Lower leg skin (tissue), 4 donors: ENCODE data around the gene HAVCR1. TPM values are rescaled to one million over a fixed set of nuclear protein-coding genes. Genes with fewer than 3 reads are reported as not detected.
"Not testable (repeated sequence)": the region's sequence is repeated elsewhere in the genome, so short reads cannot be mapped to it uniquely, and the experiment has no call there.

Experiments
- DNase-seq, 2 donors: peaks; one replicate each; pipeline ENCODE4 v3.0.0-alpha.2; 2019; ENCODE audit warnings: low spot score in 2 of 2
- H3K4me3 ChIP-seq: fragments of 200-600 bp; sonication (generic); 2 replicates; pipeline ENCODE4 v1.5.1; 2017; ENCODE audit warnings: mild to moderate bottlenecking, low read depth; ENCODE audit not compliant: poor library complexity, severe bottlenecking
- POLR2A ChIP-seq, 2 donors: fragments of 450-650 bp; IDR thresholded peaks; one replicate each; pipeline ENCODE4 v1.6.1; 2016 to 2017; ENCODE audit warnings: antibody characterized with exemption in 2 of 2, mild to moderate bottlenecking in 1 of 2, moderate library complexity in 1 of 2
- WGBS, 2 donors: methylation state at CpG; one replicate each; pipeline ENCODE4 v1.1.5; 2018; 5-methylcytosine and 5-hydroxymethylcytosine counted together
- intact Hi-C: fragments of 100-400 bp; cut with DNase I; formaldehyde crosslinking; loops from one replicate; pipeline ENCODE4 v1.15.0; 2023; ENCODE audit warnings: low total_unique reads
- total RNA-seq, 4 donors: library from RNA; depleted of rRNA; stranded (reverse); fragments of >200 nt; gene quantifications; one replicate each; pipeline ENCODE4 v1.1.0, GENCODE V29; 2016
- TF ChIP-seq, protein P1 (sequence below), 3 donors: fragments of 450-650 bp; IDR thresholded peaks; one replicate each; pipeline ENCODE4 v1.5.1; 2016; ENCODE audit warnings: antibody characterized with exemption in 3 of 3, mild to moderate bottlenecking in 3 of 3, moderate library complexity in 2 of 3

Gene HAVCR1
- total RNA-seq, 4 donors from 2014 or later: not detected

DNA sequence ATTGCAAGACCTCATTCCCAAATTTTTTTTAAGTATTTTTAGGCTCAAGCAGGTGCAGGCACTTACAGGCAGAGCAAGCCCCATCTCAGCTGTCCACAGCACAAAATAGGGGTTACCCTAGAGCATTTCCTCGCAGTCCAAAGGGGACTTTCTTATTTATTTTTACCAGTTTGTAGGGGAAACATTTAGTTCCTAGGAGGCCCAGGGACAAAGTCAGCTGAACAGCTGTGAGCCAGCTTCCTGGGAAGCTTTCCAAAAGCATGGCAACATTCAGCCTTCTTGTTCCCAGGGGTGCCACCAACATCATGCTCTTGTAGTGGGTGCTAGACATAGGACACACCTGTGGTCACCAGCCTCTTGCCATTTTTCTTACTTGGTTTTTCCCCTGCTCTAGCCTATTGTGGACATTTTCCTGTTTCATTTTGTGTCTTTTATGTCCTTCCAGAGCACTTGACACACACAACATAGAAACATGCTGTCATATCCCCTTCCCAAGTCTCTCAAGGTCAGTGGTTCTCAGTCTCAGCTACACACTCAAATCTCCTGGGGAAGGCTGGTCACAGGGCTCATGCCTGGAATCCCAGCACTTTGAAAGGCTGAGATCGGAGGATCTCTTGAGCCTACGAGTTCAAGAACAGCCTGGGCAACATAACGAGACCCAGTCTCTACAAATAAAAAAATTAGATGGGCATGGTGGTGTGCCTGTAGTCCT is 38.2 kb downstream of the HAVCR1 start:
- intact Hi-C loops: no loop called here
- DNase-seq: no peak
- WGBS, 2 donors: 72 to 73% methylated on average over 4 of the region's 4 CpGs
- TF ChIP-seq, protein P1, sequence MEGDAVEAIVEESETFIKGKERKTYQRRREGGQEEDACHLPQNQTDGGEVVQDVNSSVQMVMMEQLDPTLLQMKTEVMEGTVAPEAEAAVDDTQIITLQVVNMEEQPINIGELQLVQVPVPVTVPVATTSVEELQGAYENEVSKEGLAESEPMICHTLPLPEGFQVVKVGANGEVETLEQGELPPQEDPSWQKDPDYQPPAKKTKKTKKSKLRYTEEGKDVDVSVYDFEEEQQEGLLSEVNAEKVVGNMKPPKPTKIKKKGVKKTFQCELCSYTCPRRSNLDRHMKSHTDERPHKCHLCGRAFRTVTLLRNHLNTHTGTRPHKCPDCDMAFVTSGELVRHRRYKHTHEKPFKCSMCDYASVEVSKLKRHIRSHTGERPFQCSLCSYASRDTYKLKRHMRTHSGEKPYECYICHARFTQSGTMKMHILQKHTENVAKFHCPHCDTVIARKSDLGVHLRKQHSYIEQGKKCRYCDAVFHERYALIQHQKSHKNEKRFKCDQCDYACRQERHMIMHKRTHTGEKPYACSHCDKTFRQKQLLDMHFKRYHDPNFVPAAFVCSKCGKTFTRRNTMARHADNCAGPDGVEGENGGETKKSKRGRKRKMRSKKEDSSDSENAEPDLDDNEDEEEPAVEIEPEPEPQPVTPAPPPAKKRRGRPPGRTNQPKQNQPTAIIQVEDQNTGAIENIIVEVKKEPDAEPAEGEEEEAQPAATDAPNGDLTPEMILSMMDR (IDR thresholded peaks at IDR 0.05): no peak
- no peak for TF ChIP-seq POLR2A (IDR thresholded peaks at IDR 0.05)
- H3K4me3 ChIP-seq: no peak overlapping the region

DNA sequence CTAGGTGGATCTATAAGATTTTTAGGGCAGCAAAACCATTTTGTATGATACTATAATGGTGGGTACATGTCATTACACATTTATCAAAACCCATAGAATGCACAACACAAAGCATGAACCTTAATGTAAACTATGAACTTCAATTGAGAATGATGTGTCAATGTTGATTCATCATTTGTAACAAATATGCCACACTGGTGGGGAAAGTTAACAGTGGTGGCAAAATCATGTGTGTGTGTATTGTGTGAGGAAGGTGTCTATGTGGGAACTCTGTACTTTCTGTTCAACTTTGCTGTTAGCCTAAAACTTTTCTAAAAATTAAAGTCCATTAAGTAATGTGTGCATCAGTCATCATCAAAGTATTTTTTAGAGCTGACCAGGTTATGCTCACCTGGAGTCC is 38.9 kb downstream of the HAVCR1 start:
- TF ChIP-seq POLR2A (IDR thresholded peaks at IDR 0.05): no peak
- TF ChIP-seq, protein P1 (IDR thresholded peaks at IDR 0.05): no peak
- H3K4me3 ChIP-seq: no peak overlapping the region
- DNase-seq: no peak

DNA sequence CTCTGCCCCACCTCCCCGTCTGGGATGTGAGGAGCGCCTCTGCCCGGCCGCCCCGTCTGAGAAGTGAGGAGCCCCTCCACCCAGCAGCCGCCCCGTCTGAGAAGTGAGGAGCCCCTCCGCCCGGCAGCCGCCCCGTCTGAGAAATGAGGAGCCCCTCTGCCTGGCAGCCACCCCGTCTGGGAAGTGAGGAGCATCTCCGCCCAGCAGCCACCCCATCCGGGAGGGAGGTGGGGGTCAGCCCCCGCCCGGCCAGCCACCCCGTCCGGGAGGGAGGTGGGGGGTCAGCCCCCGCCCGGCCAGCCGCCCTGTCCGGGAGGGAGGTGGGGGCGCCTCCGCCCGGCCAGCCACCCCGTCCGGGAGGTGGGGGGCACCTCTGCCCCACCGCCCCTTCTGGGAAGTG is 44.8 kb downstream of the HAVCR1 start:
- intact Hi-C loops: loop anchor here (10.0 kb wide), 1 partner anchor 549 kb away; no protein-coding TSS in a partner anchor
- not testable (repeated sequence) for H3K4me3 ChIP-seq, DNase-seq
- no CpG with 5 or more reads among the region's 28 CpGs for WGBS, 2 donors

More for the DNA sequence above, 38.9 kb downstream of the HAVCR1 start:
- intact Hi-C loops: no loop called here

DNA sequence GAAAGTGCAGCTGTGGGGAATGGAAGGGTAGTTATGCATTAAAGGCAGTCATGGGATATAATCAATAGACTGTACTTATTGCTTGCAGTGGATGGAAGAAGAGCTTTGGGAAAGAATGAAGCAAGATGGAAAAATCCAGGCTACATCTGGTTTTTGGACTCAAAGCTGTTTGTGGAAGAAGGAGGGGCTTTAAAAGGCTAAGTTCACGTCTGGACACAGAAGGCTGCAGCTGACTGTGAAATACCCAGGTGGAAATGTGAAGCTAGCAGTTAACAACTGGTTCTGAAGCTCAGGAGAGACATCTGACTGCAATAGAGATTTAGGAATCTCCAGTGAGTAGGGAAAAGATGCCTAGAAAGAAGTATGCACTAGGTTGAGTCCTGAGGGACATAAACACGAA is 52.7 kb downstream of the HAVCR1 start:
- 50 to 56% methylated on average over 2 of the region's 2 CpGs for WGBS, 2 donors
- DNase-seq: no peak
- no peak for TF ChIP-seq POLR2A (IDR thresholded peaks at IDR 0.05)
- TF ChIP-seq, protein P1 (IDR thresholded peaks at IDR 0.05): no peak
- intact Hi-C loops: no loop called here
- H3K4me3 ChIP-seq: no peak overlapping the region

DNA sequence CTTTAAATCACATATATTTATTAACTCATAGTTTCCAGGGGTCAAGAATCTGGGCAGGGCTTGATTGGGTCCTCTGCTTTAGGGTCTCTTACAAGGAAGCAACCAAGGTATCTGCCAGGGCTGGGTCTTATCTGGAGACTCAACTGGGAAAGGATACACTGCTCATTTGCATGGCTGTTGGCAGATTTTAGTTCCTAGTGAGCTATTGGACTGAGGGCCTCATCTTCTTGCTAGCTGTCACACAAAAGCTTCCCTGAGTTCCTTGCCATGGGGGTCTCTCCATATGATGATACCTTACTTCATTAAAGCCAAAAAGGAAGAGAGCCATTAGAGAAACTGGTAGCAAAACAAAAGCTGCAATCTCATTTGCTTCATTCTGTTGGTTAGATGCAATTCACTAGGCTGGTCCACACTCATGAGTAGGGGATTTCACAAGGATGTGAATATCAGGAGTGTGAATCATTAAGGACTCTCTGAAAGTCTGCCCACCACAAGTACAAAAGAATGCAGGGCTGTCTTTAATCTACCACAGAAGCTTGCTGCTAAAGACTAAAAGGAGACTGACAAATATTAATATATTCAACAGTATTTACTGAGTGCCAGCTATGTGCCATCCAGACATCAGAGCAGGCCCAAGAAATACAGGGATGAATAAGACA is 53.9 kb downstream of the HAVCR1 start:
- intact Hi-C loops: no loop called here

DNA sequence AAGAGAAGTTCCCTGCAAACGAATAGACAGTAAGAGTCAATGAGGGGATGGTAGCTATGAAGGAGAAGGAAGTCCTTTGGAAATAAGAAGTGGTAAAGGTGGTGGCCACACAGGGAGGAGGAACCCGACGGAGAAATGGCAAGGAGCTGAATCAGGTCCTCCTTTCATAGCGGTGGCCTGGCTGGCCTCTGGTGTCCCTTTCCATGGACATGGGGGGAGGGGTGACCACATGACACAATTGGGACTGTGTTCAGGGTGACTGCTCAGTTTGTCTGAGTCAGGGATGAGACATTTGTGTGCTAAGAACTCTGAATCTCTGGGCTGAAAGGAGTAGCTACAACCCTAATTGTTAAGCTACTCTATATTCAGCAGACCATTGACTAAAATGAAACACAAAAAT is 67.2 kb downstream of the HAVCR1 start:
- WGBS, 2 donors: 78 to 83% methylated on average over 4 of the region's 4 CpGs
- H3K4me3 ChIP-seq: no peak overlapping the region
- no peak for DNase-seq
- TF ChIP-seq, protein P1 (IDR thresholded peaks at IDR 0.05): no peak
- no peak for TF ChIP-seq POLR2A (IDR thresholded peaks at IDR 0.05)
- intact Hi-C loops: no loop called here

More for the DNA sequence above, 53.9 kb downstream of the HAVCR1 start:
- TF ChIP-seq POLR2A (IDR thresholded peaks at IDR 0.05): no peak
- DNase-seq: no peak
- no peak overlapping the region for H3K4me3 ChIP-seq
